Neutrophil (primary cell): Measurements from ENCODE around the gene SLC39A11.

Experiments
- H3K27ac ChIP-seq: fragments of 200-600 bp; sonication (generic); 2 replicates; pipeline ENCODE4 v1.5.1; 2016; ENCODE audit warnings: mild to moderate bottlenecking, moderate library complexity
- H3K27me3 ChIP-seq: fragments of 200-600 bp; sonication (generic); 2 replicates; pipeline ENCODE4 v1.6.0; 2016; ENCODE audit warnings: mild to moderate bottlenecking
- H3K36me3 ChIP-seq: fragments of 200-600 bp; sonication (generic); 2 replicates; pipeline ENCODE4 v1.5.1; 2017
- H3K4me1 ChIP-seq, 2 experiments: fragments of 200-600 bp in 1 of 2; sonication (generic) in 1 of 2; 1 replicate in 1 of 2; 2 replicates in 1 of 2; pipeline versions ENCODE4 v1.5.1 to v1.6.1; 2013 to 2016; ENCODE audit warnings: low read depth in 1 of 2, low read length in 1 of 2, mild to moderate bottlenecking in 1 of 2, moderate library complexity in 1 of 2; ENCODE audit not compliant: control insufficient read depth in 1 of 2, insufficient read depth in 1 of 2
- H3K4me3 ChIP-seq, 2 experiments: fragments of 200-600 bp in 1 of 2; sonication (generic) in 1 of 2; 1 replicate in 1 of 2; 2 replicates in 1 of 2; pipeline ENCODE4 v1.5.1; 2013 to 2016; ENCODE audit warnings: low read depth in 1 of 2, low read length in 1 of 2, mild to moderate bottlenecking in 1 of 2, moderate library complexity in 1 of 2
- H3K9me3 ChIP-seq: fragments of 200-600 bp; sonication (generic); 2 replicates; pipeline ENCODE4 v1.5.1; 2016
- CTCF ChIP-seq: fragments of 200-600 bp; sonication (generic); IDR thresholded peaks from 2 replicates; pipeline ENCODE4 v1.5.1; 2016; ENCODE audit warnings: antibody characterized with exemption

Gene SLC39A11

GRCh38 chr17:73058022-73058421, 34.5 kb downstream of the SLC39A11 start:
- Histone ChIP-seq H3K4me1 (peaks cover 28 to 36% of the 10 kb centered on the region in 2 experiments), H3K4me3 (no peak overlapping the region), H3K9me3 (no peaks in the 10 kb centered on the region), H3K27me3 (no peaks in the 10 kb centered on the region), H3K27ac (no peak overlapping the region), H3K36me3 (no peaks in the 10 kb centered on the region)
- no peak for TF ChIP-seq CTCF

- Histone ChIP-seq H3K36me3 (no peaks in the 10 kb centered on the region), H3K4me3 (no peak overlapping the region), H3K9me3 (no peaks in the 10 kb centered on the region), H3K27ac (no peak overlapping the region), H3K27me3 (no peaks in the 10 kb centered on the region), H3K4me1 (peaks cover 20 to 28% of the 10 kb centered on the region in 2 experiments)
- no peak for TF ChIP-seq CTCF
These were observed 35.3 kb downstream of the SLC39A11 start for GRCh38 chr17:73057196-73057595.

DNA sequence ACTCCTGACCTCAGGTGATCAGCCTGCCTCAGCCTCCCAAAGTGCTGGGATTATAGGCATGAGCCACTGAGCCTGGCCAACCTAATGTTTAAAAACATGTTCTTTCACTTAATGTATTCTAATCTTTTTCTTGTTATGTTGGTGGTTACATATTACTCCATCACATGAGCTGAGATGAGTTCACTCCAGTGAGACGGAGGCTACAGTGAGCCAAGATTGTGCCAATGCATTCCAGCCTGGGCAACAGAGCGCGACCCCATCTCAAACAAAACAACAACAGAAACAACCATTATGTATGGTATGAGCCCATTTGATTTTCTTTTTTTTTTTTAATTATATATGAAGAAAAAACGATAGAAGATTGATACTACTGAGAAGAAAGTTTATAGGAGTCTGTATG, 39.6 kb downstream of the SLC39A11 start:
- Histone ChIP-seq H3K27ac (no peak overlapping the region), H3K4me3 (no peak overlapping the region), H3K27me3 (no peaks in the 10 kb centered on the region), H3K4me1 (no peaks in the 10 kb centered on the region), H3K9me3 (no peaks in the 10 kb centered on the region), H3K36me3 (no peaks in the 10 kb centered on the region)
- TF ChIP-seq CTCF, result no peak

DNA sequence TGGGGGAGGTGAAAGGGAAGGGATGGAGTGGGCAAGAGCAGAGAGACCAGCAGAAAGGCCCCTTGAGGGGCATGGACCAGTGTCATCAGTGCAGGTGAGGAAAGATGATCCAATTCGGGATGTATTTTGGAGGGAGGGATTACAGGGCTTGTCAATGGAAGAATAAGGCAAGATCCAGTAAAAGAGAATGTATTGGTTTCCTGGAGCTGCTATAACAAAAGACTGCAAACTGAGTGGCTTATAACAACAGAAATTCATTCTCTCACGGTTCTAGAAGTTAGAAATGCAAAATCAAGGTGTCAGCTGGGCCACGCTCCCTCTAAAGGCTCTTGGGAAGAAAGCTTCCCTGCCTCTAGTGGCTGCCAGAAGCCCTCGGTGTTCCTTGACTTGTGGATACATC, 41.7 kb downstream of the SLC39A11 start:
- Histone ChIP-seq H3K27me3 (no peaks in the 10 kb centered on the region), H3K4me3 (no peak overlapping the region), H3K27ac (no peak overlapping the region), H3K9me3 (no peaks in the 10 kb centered on the region), H3K4me1 (no peaks in the 10 kb centered on the region), H3K36me3 (peaks cover 8% of the 10 kb centered on the region)
- TF ChIP-seq CTCF, result no peak

DNA sequence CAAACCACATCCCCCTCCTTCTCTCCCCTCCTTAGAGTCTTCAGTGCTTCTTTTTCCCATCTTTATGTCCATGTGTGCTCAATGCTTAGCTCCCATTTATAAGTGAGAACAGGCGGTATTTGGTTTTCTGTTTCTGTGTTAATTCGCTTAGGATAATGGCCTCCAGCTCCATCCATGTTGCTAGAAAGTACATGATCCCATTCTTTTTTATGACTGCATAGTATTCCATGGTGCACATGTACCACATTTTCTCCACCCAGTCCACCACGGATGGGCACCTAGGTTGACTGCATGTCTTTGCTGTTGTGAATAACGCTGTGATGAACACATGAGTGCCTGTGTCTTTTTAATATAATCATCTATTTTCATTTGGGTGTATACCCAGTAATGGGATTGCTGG, 44.3 kb downstream of the SLC39A11 start:
- Histone ChIP-seq H3K27me3 (no peaks in the 10 kb centered on the region), H3K27ac (no peak overlapping the region), H3K4me1 (peaks cover 0 to under 1% of the 10 kb centered on the region in 2 experiments), H3K9me3 (no peaks in the 10 kb centered on the region), H3K36me3 (peaks cover 10% of the 10 kb centered on the region), H3K4me3 (no peak overlapping the region)
- no peak for TF ChIP-seq CTCF

DNA sequence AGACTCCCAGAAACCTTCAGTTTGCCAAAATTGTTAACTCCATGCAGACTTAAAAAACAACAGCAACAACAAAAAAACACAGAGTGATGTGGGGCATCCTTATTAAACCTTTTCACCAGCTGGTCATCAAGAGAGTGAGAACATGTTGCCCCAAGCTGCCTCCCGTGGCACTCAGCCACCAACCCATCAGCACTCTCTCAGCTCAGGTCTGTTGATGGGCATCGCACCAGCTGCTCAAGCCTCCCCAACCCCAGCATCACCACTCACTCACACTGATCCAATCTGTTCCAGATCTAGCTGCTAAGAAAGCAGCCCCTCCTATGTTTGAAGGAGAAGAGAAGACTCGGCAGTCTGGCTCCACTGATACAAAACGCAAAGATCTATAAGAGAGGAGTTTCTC, 46.8 kb downstream of the SLC39A11 start:
- no peak overlapping the region for H3K27ac ChIP-seq
- no peaks in the 10 kb centered on the region for H3K9me3 ChIP-seq
- H3K4me3 ChIP-seq, result no peak overlapping the region
- H3K4me1 ChIP-seq, result peaks cover 4 to 7% of the 10 kb centered on the region in 2 experiments
- no peak for TF ChIP-seq CTCF
- peaks cover 10% of the 10 kb centered on the region for H3K36me3 ChIP-seq
- no peaks in the 10 kb centered on the region for H3K27me3 ChIP-seq
